A673 (cell line): ENCODE data around the gene ARID3B. TPM values are rescaled to one million over a fixed set of nuclear protein-coding genes. Genes with fewer than 3 reads are reported as not detected.

Source experiments
- BruUV-seq: library from RNA; stranded (reverse); fragments of 400-500 nt; replicated peaks from 2 replicates; lab custom pipeline; 2021; lab: Mats Ljungman, UMichigan
- CTCF ChIA-PET: fragments of 300-600 bp; sonication (Branson Sonifier 250); formaldehyde crosslinking; loops from one replicate; lab custom pipeline; 2022; ENCODE audit warnings: antibody characterized with exemption; lab: Charles Lee
- POLR2A ChIA-PET: fragments of 300-600 bp; sonication (Branson Sonifier 250); formaldehyde crosslinking; loops from one replicate; lab custom pipeline; 2022; ENCODE audit warnings: antibody characterized with exemption; ENCODE audit not compliant: low non-redundant PET; lab: Charles Lee
- DNase-seq: peaks from one replicate; pipeline ENCODE4 v3.0.0-alpha.2; 2015; ENCODE audit warnings: low spot score
- H3K27ac ChIP-seq: fragments of 200-600 bp; sonication (generic); 2 replicates; pipeline ENCODE4 v1.5.1; 2016; ENCODE audit warnings: mixed run types, low read depth, mild to moderate bottlenecking, mixed read lengths, antibody characterized with exemption, low read length; ENCODE audit not compliant: poor library complexity, severe bottlenecking
- H3K27me3 ChIP-seq: fragments of 200-600 bp; sonication (generic); replicated peaks from 2 replicates; pipeline ENCODE4 v1.6.1; 2017; ENCODE audit warnings: mixed run types, low read depth, mild to moderate bottlenecking, mixed read lengths, antibody characterized with exemption, low read length; ENCODE audit not compliant: insufficient read depth, poor library complexity
- H3K36me3 ChIP-seq: fragments of 200-600 bp; sonication (generic); 2 replicates; pipeline ENCODE4 v1.6.1; 2016; ENCODE audit warnings: mixed run types, mild to moderate bottlenecking, mixed read lengths, antibody characterized with exemption, low read length; ENCODE audit not compliant: insufficient read depth, poor library complexity, severe bottlenecking
- H3K4me1 ChIP-seq: fragments of 200-600 bp; sonication (generic); 2 replicates; pipeline ENCODE4 v1.6.1; 2017; ENCODE audit warnings: mixed run types, mild to moderate bottlenecking, mixed read lengths, antibody characterized with exemption, low read length; ENCODE audit not compliant: insufficient read depth, poor library complexity, severe bottlenecking
- H3K4me3 ChIP-seq: fragments of 200-600 bp; sonication (generic); 2 replicates; pipeline ENCODE4 v1.5.1; 2016; ENCODE audit warnings: low read depth, mixed run types, mild to moderate bottlenecking, mixed read lengths, low read length; ENCODE audit not compliant: poor library complexity, severe bottlenecking
- H3K9me3 ChIP-seq: fragments of 200-600 bp; sonication (generic); 2 replicates; pipeline ENCODE4 v1.6.1; 2016; ENCODE audit warnings: mixed run types, low read depth, mild to moderate bottlenecking, mixed read lengths, antibody characterized with exemption, low read length; ENCODE audit not compliant: poor library complexity, severe bottlenecking
- CTCF ChIP-seq: fragments of 300-800, 200-600 bp; sonication (generic); conservative IDR thresholded peaks from 2 replicates; pipeline ENCODE4 v1.5.1; 2017; ENCODE audit warnings: low read depth, mild to moderate bottlenecking, antibody characterized with exemption, low read length, moderate library complexity, mixed read lengths
- EZH2 ChIP-seq: fragments of 200-600 bp; sonication (generic); IDR thresholded peaks from 2 replicates; pipeline ENCODE4 v1.6.1; 2017; ENCODE audit warnings: borderline replicate concordance, low read depth, mild to moderate bottlenecking, mixed read lengths, antibody characterized with exemption, low read length; ENCODE audit not compliant: poor library complexity, severe bottlenecking
- intact Hi-C: fragments of 100-400 bp; cut with micrococcal nuclease; formaldehyde crosslinking; loops from one replicate; pipeline ENCODE4 v1.10.0; 2022; ENCODE audit not compliant: unreplicated experiment
- total RNA-seq: library from RNA; stranded (reverse); gene quantifications from 2 replicates; pipeline ENCODE4 v1.2.3, GENCODE V29; 2021

Gene ARID3B
- total RNA-seq, 1 experiment from 2014 or later, result 18.3 TPM

- CTCF ChIA-PET, result no interaction called here
- BruUV-seq, result no TSS peak
- POLR2A ChIA-PET, result no interaction called here
- intact Hi-C loops, result no loop called here
- H3K4me1 ChIP-seq, result peaks cover 21% of the 10 kb centered on the region
- TF ChIP-seq CTCF (no peak), EZH2 (no peak)
- peaks cover 28% of the 10 kb centered on the region for H3K36me3 ChIP-seq
- H3K27ac ChIP-seq, result no peak overlapping the region
- H3K27me3 ChIP-seq, result no peaks in the 10 kb centered on the region
- no peak overlapping the region for H3K4me3 ChIP-seq
- no peaks in the 10 kb centered on the region for H3K9me3 ChIP-seq
- DNase-seq, result no peak
Measured at GRCh38 chr15:74641151-74641550, 100.1 kb downstream of the ARID3B start.

GRCh38 chr15:74642348-74642733 lies 101.3 kb downstream of the ARID3B start:
- BruUV-seq, result no TSS peak
- Histone ChIP-seq H3K27ac (peak overlapping the region; percentile 72), H3K4me1 (peaks cover 21% of the 10 kb centered on the region), H3K4me3 (no peak overlapping the region), H3K9me3 (no peaks in the 10 kb centered on the region), H3K36me3 (peaks cover 18% of the 10 kb centered on the region), H3K27me3 (no peaks in the 10 kb centered on the region)
- intact Hi-C loops, result no loop called here
- ChIA-PET POLR2A (no interaction called here), CTCF (interaction anchor here (0.9 to 1.1 kb wide), 3 partner anchors 10 to 128 kb away, joined by 3 to 4 read pairs (median 3); no protein-coding TSS in a partner anchor)
- no peak for DNase-seq
- TF ChIP-seq CTCF, result no peak

GRCh38 chr15:74642734-74643664 lies 102.0 kb downstream of the ARID3B start:
- ChIA-PET POLR2A (no interaction called here), CTCF (interaction anchor here (0.9 to 1.1 kb wide), 3 partner anchors 11 to 128 kb away, joined by 3 to 4 read pairs (median 3); no protein-coding TSS in a partner anchor)
- H3K4me3 ChIP-seq, result no peak overlapping the region
- H3K27me3 ChIP-seq, result no peaks in the 10 kb centered on the region
- BruUV-seq, result no TSS peak
- intact Hi-C loops, result no loop called here
- peak overlapping the region; percentile 72 for H3K27ac ChIP-seq
- no peaks in the 10 kb centered on the region for H3K9me3 ChIP-seq
- peak; percentile 76 for DNase-seq
- H3K36me3 ChIP-seq, result peaks cover 12% of the 10 kb centered on the region
- TF ChIP-seq EZH2, result no peak
- TF ChIP-seq CTCF, result no peak
- peaks cover 21% of the 10 kb centered on the region for H3K4me1 ChIP-seq
